AML-193 (cell line): ENCODE data around the gene ZNF524.

ENCODE experiments used
- DNase-seq, 2 experiments: peaks; one replicate each; lab custom pipeline; 2025; lab: John Stamatoyannopoulos, UW

The ZNF524 gene

GRCh38 chr19:55643003-55643886, 43.2 kb downstream of the ZNF524 start, which contains the start of gene ZNF581:
Gene ZNF581 (plus strand): TSS chr19:55643649. CDS start chr19:55644572, 923 bp downstream.
- DNase-seq: peak; percentile 47 to 53

- no peak for DNase-seq
Observed at GRCh38 chr19:55643887-55644176, 43.7 kb downstream of the ZNF524 start.

- DNase-seq: no peak
Observed at GRCh38 chr19:55644191-55644833, 44.2 kb downstream of the ZNF524 start.

GRCh38 chr19:55644842-55645511, 44.9 kb downstream of the ZNF524 start:
- DNase-seq: no peak

GRCh38 chr19:55645512-55645881, 45.4 kb downstream of the ZNF524 start:
- no peak for DNase-seq

- DNase-seq: no peak
Observed at GRCh38 chr19:55646889-55647731, 47.0 kb downstream of the ZNF524 start.

- peak; percentile 17 to 22 for DNase-seq
Observed at GRCh38 chr19:55647732-55648584, 47.9 kb downstream of the ZNF524 start, which contains the start of gene CCDC106. Gene CCDC106 (plus strand): TSS chr19:55648212. CDS start chr19:55649047, 835 bp downstream.

GRCh38 chr19:55648585-55649267, 48.6 kb downstream of the ZNF524 start:
- DNase-seq: no peak

- DNase-seq: no peak
Observed at GRCh38 chr19:55649268-55650125, 49.4 kb downstream of the ZNF524 start.

- no peak for DNase-seq
Observed at GRCh38 chr19:55650126-55650557, 50.1 kb downstream of the ZNF524 start.

- no peak for DNase-seq
Observed at GRCh38 chr19:55650602-55651230, 50.6 kb downstream of the ZNF524 start.

GRCh38 chr19:55651236-55651635, 51.1 kb downstream of the ZNF524 start:
- DNase-seq: no peak

- DNase-seq: no peak
Observed at GRCh38 chr19:55652311-55653128, 52.4 kb downstream of the ZNF524 start.
